ENCODE results near the gene SH2D3C.

Gene SH2D3C, protein sequence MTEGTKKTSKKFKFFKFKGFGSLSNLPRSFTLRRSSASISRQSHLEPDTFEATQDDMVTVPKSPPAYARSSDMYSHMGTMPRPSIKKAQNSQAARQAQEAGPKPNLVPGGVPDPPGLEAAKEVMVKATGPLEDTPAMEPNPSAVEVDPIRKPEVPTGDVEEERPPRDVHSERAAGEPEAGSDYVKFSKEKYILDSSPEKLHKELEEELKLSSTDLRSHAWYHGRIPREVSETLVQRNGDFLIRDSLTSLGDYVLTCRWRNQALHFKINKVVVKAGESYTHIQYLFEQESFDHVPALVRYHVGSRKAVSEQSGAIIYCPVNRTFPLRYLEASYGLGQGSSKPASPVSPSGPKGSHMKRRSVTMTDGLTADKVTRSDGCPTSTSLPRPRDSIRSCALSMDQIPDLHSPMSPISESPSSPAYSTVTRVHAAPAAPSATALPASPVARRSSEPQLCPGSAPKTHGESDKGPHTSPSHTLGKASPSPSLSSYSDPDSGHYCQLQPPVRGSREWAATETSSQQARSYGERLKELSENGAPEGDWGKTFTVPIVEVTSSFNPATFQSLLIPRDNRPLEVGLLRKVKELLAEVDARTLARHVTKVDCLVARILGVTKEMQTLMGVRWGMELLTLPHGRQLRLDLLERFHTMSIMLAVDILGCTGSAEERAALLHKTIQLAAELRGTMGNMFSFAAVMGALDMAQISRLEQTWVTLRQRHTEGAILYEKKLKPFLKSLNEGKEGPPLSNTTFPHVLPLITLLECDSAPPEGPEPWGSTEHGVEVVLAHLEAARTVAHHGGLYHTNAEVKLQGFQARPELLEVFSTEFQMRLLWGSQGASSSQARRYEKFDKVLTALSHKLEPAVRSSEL

DNA sequence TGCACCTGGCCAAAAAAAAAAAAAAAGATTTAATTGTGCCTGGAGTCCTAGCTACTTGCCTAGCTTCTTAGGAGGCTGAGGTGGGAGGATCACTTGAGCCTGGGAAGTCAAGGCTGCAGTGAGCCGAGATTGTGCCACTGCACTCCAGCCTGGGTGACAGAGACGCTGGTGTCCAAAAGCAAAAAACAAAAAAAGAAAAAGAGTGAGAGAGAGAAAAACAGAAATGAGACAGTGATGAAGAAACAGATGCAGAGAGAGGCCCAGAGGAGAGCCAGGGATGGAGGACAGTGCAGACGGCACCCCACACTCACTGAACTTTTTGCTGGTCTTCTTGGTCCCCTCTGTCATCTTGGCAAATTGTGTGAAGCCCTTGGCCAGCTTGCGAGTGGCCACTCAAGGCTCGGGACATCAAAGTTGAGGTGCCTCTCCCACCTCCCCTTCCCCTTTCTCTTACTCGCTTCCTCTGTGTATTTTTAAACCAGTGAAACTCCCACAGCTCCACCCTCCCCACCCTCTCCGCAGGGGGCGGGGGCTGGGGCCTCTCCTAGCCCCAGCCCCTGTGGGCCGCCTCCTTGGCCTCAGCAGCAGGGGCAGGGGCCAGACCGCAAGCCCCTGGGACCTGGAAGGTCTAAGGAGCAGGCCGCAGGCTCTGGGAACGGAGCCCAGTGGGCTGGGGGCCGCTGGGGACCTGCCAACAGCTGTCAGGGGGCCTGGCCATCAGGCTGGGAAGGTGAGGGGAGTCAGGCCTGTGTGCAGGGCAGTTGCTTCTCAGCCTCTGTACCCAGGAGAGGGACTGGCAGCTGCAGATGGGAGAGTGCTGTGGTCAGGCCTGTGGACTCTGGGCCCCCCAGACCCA, at the start of gene SH2D3C:
Gene SH2D3C, minus strand, starts transcription at position 387 of the 856 bp plus-strand sequence. Its CDS starts 39 bp downstream, at position 348.
- DNase-seq (ENCODE audit: low read depth) = no peak

DNA sequence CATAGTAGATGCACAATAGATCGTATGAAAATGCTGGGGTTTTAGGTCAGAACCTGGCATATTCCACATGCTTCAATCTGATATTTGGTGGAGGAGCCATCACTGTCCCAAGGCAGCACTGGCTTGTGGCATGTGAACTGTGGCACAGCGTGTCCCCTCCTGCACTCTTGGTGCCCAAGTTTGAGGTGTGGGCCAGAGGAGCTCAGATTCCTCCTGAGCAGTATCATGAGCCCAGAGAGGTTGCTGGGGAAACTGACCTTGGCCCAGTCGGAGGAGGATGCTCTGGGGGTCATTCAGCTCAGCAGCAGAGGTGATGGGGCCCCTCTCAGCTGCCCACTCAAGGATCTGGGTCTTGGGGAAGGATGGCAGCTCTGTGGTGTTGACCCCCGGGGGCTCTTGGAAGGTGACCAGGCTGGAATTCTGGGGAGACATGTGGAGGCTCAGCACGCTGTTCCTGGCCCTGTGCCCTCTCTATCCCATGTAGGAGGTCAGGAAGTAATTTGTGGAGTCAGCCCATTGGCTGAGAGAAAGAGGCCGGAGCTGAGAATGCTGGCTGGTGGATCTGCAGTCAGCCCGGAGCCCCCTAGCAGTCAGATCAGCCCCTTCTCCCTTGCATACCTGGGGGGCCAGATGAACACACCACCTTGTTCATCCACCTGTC, 47.9 kb upstream of the SH2D3C start:
- DNase-seq (ENCODE audit: low read depth) = no peak

DNA sequence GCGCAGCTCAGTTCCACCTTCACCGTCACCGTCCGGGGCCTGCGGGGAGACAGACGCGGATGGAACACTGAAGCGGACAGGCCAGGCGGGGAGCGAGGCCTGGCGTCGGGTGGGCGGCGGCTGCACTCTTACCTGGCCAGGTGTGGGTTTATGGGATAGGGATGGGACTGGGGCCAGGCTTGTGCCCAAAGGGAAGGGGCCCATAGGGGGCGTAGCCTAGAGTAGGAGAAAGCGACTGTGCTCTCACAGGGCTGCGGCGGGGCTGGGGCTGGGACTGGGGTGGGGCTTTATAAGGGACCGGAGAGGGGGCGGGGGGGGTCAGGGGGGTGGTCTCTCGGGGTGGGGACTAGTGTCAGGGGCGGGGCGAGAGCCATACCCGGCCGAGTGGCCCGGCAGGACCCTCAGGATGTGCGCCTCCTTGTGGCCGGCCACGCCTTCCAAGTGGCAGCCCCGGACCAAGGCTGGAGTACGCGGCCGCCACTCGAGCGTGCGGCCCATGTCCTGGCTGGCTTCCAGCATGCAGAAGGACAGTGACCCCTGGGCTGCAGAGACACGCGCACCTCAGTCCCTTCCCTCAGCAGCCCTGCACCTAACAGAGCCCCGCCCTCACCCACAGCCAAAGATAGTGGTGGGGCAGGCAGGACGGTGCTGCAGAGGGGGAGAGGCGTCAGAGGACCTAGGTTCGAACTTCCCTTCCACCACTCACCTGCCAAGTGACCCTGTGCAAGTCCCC, 47.0 kb upstream of the SH2D3C start:
- no peak for DNase-seq (ENCODE audit: low read depth)

DNA sequence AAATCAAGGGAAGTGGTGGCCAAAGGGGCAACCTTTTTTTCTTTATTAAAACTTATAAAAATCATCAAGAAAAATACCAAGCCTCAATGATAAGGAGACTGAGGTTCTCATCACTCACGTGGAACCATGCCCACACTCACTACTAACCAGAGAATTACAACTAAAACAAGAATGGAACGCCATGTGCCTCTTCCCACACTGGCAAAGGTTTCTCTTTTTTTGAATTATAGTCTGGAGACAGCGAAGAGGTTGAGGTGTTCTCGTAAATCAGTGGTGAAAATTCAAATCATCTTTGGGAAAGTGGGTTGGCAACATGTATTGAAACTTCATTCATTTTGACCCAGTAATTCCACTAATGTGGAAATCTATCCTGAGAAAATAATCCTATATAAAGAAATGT, 43.6 kb upstream of the SH2D3C start:
- DNase-seq (ENCODE audit: low read depth) = no peak

- DNase-seq (ENCODE audit: low read depth) = no peak
Measured at GRCh38 chr9:127818574-127818973, 40.1 kb upstream of the SH2D3C start.

DNA sequence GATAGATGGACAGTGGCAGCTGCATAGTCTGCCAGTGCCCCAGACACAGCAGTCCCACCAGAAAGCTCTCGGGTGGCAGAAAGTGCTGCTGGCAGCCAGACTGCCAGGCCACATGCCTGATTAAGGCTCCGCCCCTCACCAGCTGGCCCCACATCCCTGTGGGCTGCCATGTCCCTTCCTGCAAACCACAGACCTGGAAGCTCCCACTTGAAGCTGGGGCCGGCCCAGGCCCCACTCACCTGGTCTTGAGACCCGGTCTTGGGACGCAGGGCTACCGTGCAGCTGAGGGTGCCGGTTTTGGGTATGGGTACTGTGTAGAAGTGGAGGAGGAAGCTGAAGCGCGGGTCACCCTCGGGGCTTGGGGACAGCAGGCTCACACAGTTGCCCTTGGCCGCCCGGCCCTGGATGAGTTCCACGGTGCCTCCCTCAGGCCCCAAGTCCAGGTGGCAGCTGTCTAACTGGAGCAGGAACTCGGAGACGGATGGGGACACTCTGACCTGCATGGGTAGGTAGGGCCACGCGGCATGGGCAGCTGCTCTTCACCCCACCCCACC, 39.5 kb upstream of the SH2D3C start:
- no peak for DNase-seq (ENCODE audit: low read depth)

GRCh38 chr9:127816728-127817127, 38.3 kb upstream of the SH2D3C start:
- DNase-seq (ENCODE audit: low read depth) = no peak

- no peak for DNase-seq (ENCODE audit: low read depth)
Measured at GRCh38 chr9:127816362-127816725, 37.9 kb upstream of the SH2D3C start.

DNA sequence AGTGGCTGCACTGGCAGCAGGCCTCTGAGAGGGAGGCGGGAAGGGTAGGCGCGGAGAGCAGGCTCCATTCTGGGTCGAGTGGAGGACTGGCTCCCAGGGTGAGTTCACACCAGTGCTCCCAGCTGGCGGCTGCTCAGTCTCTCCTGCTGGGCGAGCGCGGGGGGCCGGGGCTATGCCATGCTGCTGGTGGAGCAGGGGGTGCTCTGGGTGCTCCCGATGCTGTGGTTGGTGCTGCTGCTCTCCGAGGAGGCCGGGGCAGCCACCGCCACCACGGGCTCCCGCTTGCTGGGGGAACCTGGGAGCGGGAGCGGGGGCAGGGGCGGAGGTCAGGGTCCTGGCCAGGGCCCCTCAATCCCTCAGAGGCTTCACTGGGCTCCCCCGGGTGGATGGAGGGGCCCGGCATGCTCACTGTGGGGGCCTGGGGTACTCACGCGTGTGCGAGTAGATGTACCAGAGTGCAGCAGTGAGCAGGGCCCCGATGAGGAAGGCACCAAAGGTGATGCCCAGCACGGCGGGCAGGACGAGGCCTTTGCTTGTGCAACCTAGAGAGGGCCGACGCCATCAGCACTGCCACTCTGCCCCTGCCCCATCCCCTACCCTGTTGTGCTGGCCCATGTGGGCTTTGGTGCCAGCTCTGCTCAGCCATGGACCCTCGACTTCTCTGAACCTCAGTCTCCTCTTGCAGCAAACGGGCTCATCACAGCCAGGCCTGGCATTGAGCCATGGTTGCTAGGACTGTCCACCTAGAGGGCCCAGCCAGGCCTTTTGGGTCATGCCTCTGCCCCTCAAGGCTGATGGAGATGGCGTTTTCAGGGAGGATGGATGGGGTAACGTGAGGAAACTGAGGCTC, 37.3 kb upstream of the SH2D3C start:
- DNase-seq (ENCODE audit: low read depth) = no peak

- no peak for DNase-seq (ENCODE audit: low read depth)
Measured at GRCh38 chr9:127814619-127815511, 36.4 kb upstream of the SH2D3C start.

DNA sequence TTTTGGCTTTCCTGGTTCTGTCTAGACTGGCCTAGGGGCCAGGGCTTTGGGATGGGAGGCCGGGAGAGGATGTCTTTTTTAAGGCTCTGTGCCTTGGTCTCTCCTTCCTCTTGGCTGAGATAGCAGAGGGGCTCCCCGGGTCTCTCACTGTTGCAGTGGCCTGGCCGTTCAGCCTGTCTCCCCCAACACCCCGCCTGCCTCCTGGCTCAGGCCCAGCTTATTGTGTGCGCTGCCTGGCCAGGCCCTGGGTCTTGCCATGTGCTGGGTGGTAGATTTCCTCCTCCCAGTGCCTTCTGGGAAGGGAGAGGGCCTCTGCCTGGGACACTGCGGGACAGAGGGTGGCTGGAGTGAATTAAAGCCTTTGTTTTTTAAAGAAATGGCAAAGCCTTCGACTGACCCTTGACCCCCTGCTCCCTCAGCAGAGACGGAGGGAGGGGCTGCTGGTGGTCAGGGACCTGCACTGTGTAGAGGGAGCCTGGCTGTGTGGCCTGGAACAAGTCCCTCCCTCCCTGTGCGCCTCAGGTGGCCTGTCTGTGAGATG, 35.3 kb upstream of the SH2D3C start:
- DNase-seq (ENCODE audit: low read depth) = no peak

GRCh38 chr9:127812936-127813675, 34.6 kb upstream of the SH2D3C start:
- no peak for DNase-seq (ENCODE audit: low read depth)

- DNase-seq (ENCODE audit: low read depth) = no peak
Measured at GRCh38 chr9:127812011-127812410, 33.5 kb upstream of the SH2D3C start.

- no peak for DNase-seq (ENCODE audit: low read depth)
Measured at GRCh38 chr9:127810378-127811187, 32.1 kb upstream of the SH2D3C start.

GRCh38 chr9:127809540-127810377, 31.3 kb upstream of the SH2D3C start:
- DNase-seq (ENCODE audit: low read depth) = no peak

DNA sequence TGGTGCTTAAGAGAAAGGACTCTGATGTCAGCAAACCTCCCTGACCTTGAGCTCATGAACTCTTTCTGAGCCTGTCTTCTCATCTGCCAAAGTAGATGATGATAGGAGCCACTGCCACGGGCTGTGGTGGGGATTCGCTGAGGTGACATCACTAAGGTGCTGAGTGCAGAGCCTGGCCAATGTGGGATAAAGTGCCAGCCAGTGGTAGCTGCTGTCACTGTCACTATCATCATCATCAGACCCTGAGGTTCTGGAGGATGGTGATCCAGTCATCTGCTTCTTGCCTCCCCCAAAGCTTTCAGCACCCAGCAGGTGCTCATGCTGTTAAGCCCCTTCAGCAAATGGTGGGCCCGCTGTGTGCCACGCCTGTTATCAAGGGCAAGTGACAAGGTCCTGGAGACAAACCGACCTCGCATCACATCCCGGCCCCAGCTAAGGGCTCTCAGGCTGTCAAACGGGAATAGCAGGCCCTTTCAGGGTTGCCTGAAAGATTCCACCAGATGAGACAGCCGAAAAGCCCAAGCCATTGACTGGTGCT, 30.6 kb upstream of the SH2D3C start:
- no peak for DNase-seq (ENCODE audit: low read depth)

Data from stimulated activated CD8-positive, alpha-beta memory T cell treated with anti-CD3 and anti-CD28 coated beads, Interleukin-12 subunit alpha, Interleukin-12 subunit beta, amount 100 ng/mL, for 1 hour (primary cell).